ENCODE results near the gene HNRNPDL. TPM values are rescaled to one million over a fixed set of nuclear protein-coding genes. Genes with fewer than 3 reads are reported as not detected.

HNRNPDL gene
- total and polyA plus RNA-seq, 2 of the 13 experiments (the other 11 are each of a cell fraction or from before 2014, with no cell fraction given): 167 to 414 TPM

DNA sequence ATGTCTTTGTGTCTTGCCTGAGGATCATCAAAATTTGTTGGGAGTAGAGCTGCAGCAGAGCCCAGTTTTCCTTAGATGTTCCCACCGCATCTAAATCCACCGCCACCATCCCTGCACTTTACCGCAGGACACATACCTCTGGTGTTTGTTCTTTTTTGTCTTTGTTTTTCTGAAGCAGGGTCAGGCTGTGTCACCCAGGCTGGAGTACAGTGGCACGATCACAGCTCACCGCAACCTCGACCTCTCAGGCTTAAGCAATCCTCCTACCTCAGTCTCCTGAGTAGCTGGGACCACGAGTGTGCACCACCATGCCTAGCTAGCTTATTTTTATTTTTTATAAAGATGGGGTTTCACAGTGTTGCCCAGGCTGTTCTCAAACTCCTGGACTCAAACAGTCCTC lies 4.7 kb upstream of the HNRNPDL start (continued):
- TF ChIP-seq TAF15 (IDR thresholded peaks at IDR 0.05; ENCODE audit: low read depth, low read length, poor library complexity, severe bottlenecking): no peak
- TF ChIP-seq EP300 (IDR thresholded peaks at IDR 0.05; ENCODE audit: low read depth in 2 of 2, low read length in 2 of 2): peak in 1 of 2 experiments; percentile 43; a peak in 1 of 4 replicates
- TF ChIP-seq EP300 (CRISPR knock-in tag; IDR thresholded peaks at IDR 0.05; ENCODE audit: borderline replicate concordance): no peak
- TF ChIP-seq RBAK (CRISPR knock-in tag; IDR thresholded peaks at IDR 0.05): no peak
- TF ChIP-seq ZNF512B (CRISPR knock-in tag; IDR thresholded peaks at IDR 0.05; ENCODE audit: borderline replicate concordance): no peak
- TF ChIP-seq ZNF607 (CRISPR knock-in tag; IDR thresholded peaks at IDR 0.05; ENCODE audit: borderline replicate concordance): no peak
- no peak for TF ChIP-seq ARHGAP35 (CRISPR knock-in tag; IDR thresholded peaks at IDR 0.05; ENCODE audit: borderline replicate concordance)
- no peak for TF ChIP-seq DBP (CRISPR knock-in tag; IDR thresholded peaks at IDR 0.05; ENCODE audit: not compliant biosample characterization)
- TF ChIP-seq, protein P1, sequence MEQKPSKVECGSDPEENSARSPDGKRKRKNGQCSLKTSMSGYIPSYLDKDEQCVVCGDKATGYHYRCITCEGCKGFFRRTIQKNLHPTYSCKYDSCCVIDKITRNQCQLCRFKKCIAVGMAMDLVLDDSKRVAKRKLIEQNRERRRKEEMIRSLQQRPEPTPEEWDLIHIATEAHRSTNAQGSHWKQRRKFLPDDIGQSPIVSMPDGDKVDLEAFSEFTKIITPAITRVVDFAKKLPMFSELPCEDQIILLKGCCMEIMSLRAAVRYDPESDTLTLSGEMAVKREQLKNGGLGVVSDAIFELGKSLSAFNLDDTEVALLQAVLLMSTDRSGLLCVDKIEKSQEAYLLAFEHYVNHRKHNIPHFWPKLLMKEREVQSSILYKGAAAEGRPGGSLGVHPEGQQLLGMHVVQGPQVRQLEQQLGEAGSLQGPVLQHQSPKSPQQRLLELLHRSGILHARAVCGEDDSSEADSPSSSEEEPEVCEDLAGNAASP (CRISPR knock-in tag; IDR thresholded peaks at IDR 0.05; ENCODE audit: borderline replicate concordance): peak; percentile 51; the same call in 1 of the 2 replicates
- no peak for TF ChIP-seq ZNF317 (CRISPR knock-in tag; IDR thresholded peaks at IDR 0.05)
- TF ChIP-seq, protein P2, sequence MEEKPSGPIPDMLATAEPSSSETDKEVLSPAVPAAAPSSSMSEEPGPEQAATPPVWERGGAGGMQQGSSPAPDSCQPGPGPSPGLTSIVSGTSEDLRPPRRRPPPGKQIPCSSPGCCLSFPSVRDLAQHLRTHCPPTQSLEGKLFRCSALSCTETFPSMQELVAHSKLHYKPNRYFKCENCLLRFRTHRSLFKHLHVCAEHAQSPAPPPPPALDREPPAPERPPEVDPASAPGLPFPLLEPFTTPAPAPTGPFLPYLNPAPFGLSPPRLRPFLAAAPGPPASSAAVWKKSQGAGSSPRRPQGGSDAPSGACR (CRISPR knock-in tag; IDR thresholded peaks at IDR 0.05): no peak
- no peak for TF ChIP-seq ZNF451 (CRISPR knock-in tag; IDR thresholded peaks at IDR 0.05)
- TF ChIP-seq ZNF431 (CRISPR knock-in tag; IDR thresholded peaks at IDR 0.05; ENCODE audit: borderline replicate concordance, low read depth): no peak
- TF ChIP-seq ZNF235 (CRISPR knock-in tag; IDR thresholded peaks at IDR 0.05; ENCODE audit: borderline replicate concordance): no peak
- TF ChIP-seq ZNF746 (CRISPR knock-in tag; IDR thresholded peaks at IDR 0.05): no peak
- TF ChIP-seq HMG20A (CRISPR knock-in tag; IDR thresholded peaks at IDR 0.05; ENCODE audit: borderline replicate concordance): peak; percentile 48; the same call in 1 of the 2 replicates
- no peak for TF ChIP-seq ZNF282 (IDR thresholded peaks at IDR 0.05; ENCODE audit: partially characterized antibody)
- no peak for TF ChIP-seq ZBTB1 (CRISPR knock-in tag; IDR thresholded peaks at IDR 0.05; ENCODE audit: borderline replicate concordance)
- TF ChIP-seq, protein P3, sequence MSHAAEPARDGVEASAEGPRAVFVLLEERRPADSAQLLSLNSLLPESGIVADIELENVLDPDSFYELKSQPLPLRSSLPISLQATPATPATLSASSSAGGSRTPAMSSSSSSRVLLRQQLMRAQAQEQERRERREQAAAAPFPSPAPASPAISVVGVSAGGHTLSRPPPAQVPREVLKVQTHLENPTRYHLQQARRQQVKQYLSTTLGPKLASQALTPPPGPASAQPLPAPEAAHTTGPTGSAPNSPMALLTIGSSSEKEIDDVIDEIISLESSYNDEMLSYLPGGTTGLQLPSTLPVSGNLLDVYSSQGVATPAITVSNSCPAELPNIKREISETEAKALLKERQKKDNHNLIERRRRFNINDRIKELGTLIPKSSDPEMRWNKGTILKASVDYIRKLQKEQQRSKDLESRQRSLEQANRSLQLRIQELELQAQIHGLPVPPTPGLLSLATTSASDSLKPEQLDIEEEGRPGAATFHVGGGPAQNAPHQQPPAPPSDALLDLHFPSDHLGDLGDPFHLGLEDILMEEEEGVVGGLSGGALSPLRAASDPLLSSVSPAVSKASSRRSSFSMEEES (CRISPR knock-in tag; IDR thresholded peaks at IDR 0.05): no peak
- no peak for TF ChIP-seq FOXK2 (IDR thresholded peaks at IDR 0.05)
- TF ChIP-seq ZNF33A (CRISPR knock-in tag; IDR thresholded peaks at IDR 0.05; ENCODE audit: borderline replicate concordance): no peak
- TF ChIP-seq ZSCAN30 (CRISPR knock-in tag; IDR thresholded peaks at IDR 0.05): no peak
- TF ChIP-seq KDM5B (CRISPR knock-in tag; IDR thresholded peaks at IDR 0.05; ENCODE audit: borderline replicate concordance): no peak
- TF ChIP-seq KDM5A (IDR thresholded peaks at IDR 0.05; ENCODE audit: borderline replicate concordance, low read length): no peak
